ENCODE data around the gene NHEJ1. TPM values are rescaled to one million over a fixed set of nuclear protein-coding genes. Genes with fewer than 3 reads are reported as not detected.

NHEJ1 gene
- total and polyA plus RNA-seq, 2 of the 13 experiments (the other 11 are each of a cell fraction or from before 2014, with no cell fraction given), result 30.0 to 30.7 TPM

DNA sequence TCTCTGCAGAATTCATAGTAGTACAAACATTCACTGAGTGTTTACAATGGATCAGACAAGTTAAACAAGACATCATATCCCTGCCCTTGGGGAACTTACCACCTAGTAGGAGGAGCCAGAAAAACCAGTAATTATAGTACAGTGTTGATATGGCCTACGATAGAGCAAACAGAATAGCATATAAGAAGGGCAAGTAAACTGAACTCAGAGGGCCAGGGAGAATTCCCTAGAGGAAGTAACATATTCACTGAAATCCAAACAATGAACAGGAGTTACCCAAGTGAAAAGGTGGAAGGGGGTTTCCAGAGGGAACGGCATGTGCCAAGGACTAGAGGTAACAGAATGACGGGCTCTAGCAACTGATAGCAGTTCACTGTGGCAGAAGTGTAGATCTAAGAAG is 34.1 kb downstream of the NHEJ1 start (continued):
- TF ChIP-seq, protein P1, sequence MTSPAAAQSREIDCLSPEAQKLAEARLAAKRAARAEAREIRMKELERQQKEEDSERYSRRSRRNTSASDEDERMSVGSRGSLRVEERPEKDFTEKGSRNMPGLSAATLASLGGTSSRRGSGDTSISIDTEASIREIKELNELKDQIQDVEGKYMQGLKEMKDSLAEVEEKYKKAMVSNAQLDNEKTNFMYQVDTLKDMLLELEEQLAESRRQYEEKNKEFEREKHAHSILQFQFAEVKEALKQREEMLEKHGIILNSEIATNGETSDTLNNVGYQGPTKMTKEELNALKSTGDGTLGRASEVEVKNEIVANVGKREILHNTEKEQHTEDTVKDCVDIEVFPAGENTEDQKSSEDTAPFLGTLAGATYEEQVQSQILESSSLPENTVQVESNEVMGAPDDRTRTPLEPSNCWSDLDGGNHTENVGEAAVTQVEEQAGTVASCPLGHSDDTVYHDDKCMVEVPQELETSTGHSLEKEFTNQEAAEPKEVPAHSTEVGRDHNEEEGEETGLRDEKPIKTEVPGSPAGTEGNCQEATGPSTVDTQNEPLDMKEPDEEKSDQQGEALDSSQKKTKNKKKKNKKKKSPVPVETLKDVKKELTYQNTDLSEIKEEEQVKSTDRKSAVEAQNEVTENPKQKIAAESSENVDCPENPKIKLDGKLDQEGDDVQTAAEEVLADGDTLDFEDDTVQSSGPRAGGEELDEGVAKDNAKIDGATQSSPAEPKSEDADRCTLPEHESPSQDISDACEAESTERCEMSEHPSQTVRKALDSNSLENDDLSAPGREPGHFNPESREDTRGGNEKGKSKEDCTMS (CRISPR knock-in tag; conservative IDR thresholded peaks at IDR 0.05), result no peak
- no peak for TF ChIP-seq ZNF569 (CRISPR knock-in tag; IDR thresholded peaks at IDR 0.05; ENCODE audit: borderline replicate concordance)
- no peak for TF ChIP-seq SCMH1 (CRISPR knock-in tag; IDR thresholded peaks at IDR 0.05; ENCODE audit: borderline replicate concordance)
- TF ChIP-seq, protein P2, sequence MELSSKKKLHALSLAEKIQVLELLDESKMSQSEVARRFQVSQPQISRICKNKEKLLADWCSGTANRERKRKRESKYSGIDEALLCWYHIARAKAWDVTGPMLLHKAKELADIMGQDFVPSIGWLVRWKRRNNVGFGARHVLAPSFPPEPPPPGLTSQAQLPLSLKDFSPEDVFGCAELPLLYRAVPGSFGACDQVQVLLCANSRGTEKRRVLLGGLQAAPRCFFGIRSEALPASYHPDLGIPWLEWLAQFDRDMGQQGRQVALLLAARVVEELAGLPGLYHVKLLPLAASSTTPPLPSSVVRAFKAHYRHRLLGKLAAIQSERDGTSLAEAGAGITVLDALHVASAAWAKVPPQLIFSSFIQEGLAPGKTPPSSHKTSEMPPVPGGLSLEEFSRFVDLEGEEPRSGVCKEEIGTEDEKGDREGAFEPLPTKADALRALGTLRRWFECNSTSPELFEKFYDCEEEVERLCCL (CRISPR knock-in tag; IDR thresholded peaks at IDR 0.05; ENCODE audit: borderline replicate concordance), result no peak
- TF ChIP-seq ZFP41 (CRISPR knock-in tag; IDR thresholded peaks at IDR 0.05; ENCODE audit: borderline replicate concordance), result no peak
- TF ChIP-seq, protein P3, sequence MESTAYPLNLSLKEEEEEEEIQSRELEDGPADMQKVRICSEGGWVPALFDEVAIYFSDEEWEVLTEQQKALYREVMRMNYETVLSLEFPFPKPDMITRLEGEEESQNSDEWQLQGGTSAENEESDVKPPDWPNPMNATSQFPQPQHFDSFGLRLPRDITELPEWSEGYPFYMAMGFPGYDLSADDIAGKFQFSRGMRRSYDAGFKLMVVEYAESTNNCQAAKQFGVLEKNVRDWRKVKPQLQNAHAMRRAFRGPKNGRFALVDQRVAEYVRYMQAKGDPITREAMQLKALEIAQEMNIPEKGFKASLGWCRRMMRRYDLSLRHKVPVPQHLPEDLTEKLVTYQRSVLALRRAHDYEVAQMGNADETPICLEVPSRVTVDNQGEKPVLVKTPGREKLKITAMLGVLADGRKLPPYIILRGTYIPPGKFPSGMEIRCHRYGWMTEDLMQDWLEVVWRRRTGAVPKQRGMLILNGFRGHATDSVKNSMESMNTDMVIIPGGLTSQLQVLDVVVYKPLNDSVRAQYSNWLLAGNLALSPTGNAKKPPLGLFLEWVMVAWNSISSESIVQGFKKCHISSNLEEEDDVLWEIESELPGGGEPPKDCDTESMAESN (CRISPR knock-in tag; conservative IDR thresholded peaks at IDR 0.05), result peak; percentile 90
- TF ChIP-seq RORA (CRISPR knock-in tag; IDR thresholded peaks at IDR 0.05), result no peak
- no peak for TF ChIP-seq ZNF260 (CRISPR knock-in tag; IDR thresholded peaks at IDR 0.05; ENCODE audit: borderline replicate concordance, low read depth)
- no peak for TF ChIP-seq CENPT (CRISPR knock-in tag; IDR thresholded peaks at IDR 0.05; ENCODE audit: low read depth)
- no peak for TF ChIP-seq RBFOX2 (IDR thresholded peaks at IDR 0.05; ENCODE audit: low read depth, low read length)
- TF ChIP-seq BCLAF1 (IDR thresholded peaks at IDR 0.05), result no peak
- TF ChIP-seq ZNF296 (CRISPR knock-in tag; conservative IDR thresholded peaks at IDR 0.05), result no peak
- TF ChIP-seq, protein P4, sequence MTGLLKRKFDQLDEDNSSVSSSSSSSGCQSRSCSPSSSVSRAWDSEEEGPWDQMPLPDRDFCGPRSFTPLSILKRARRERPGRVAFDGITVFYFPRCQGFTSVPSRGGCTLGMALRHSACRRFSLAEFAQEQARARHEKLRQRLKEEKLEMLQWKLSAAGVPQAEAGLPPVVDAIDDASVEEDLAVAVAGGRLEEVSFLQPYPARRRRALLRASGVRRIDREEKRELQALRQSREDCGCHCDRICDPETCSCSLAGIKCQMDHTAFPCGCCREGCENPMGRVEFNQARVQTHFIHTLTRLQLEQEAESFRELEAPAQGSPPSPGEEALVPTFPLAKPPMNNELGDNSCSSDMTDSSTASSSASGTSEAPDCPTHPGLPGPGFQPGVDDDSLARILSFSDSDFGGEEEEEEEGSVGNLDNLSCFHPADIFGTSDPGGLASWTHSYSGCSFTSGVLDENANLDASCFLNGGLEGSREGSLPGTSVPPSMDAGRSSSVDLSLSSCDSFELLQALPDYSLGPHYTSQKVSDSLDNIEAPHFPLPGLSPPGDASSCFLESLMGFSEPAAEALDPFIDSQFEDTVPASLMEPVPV (CRISPR knock-in tag; IDR thresholded peaks at IDR 0.05), result no peak
- no peak for TF ChIP-seq TMF1 (CRISPR knock-in tag; IDR thresholded peaks at IDR 0.05; ENCODE audit: low read depth)
- TF ChIP-seq HDAC2 (CRISPR knock-in tag; IDR thresholded peaks at IDR 0.05), result peak; percentile 87
- no peak for TF ChIP-seq NFATC3 (CRISPR knock-in tag; IDR thresholded peaks at IDR 0.05)
- TF ChIP-seq TOPORS (CRISPR knock-in tag; IDR thresholded peaks at IDR 0.05), result no peak
- peak; percentile 52; the same call in 1 of the 2 replicates for TF ChIP-seq GFI1 (CRISPR knock-in tag; IDR thresholded peaks at IDR 0.05; ENCODE audit: borderline replicate concordance)
- TF ChIP-seq FOXP1 (IDR thresholded peaks at IDR 0.05), result no peak
- TF ChIP-seq FOXP1 (CRISPR knock-in tag; IDR thresholded peaks at IDR 0.05), result peak; percentile 94
- TF ChIP-seq RFXAP (CRISPR knock-in tag; IDR thresholded peaks at IDR 0.05; ENCODE audit: borderline replicate concordance), result no peak

All from HepG2 (cell line).